ENCODE measurements around the gene SAP130.

SAP130 gene

DNA sequence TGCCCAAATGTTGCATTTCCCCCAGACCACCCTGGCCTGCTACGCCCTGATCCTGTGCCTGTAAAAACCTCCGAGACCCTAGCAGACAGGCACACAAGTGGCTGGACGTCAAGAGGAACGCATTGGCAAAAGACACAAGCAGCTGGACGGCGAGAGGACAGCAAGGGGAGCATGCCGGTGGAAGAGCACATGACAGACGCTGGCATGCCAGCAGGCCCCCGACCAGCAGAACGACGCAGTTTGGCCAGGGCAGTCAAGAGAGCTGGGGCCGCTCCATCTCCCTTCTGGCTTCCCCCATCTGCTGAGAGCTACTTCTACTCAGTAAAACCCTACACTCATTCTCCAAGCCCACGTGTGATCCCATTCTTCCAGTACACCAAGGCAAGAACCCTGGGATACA, 42.1 kb downstream of the SAP130 start:
- Histone ChIP-seq H3K4me1 (no peaks in the 10 kb centered on the region), H3K36me3 (no peaks in the 10 kb centered on the region; the same call in 1 of the 2 replicates), H3K9me3 (no peaks in the 10 kb centered on the region), H3K4me3 (ENCODE audit: low read depth, low read length) (no peak overlapping the region), H3K27me3 (no peaks in the 10 kb centered on the region)
- TF ChIP-seq, protein P1, sequence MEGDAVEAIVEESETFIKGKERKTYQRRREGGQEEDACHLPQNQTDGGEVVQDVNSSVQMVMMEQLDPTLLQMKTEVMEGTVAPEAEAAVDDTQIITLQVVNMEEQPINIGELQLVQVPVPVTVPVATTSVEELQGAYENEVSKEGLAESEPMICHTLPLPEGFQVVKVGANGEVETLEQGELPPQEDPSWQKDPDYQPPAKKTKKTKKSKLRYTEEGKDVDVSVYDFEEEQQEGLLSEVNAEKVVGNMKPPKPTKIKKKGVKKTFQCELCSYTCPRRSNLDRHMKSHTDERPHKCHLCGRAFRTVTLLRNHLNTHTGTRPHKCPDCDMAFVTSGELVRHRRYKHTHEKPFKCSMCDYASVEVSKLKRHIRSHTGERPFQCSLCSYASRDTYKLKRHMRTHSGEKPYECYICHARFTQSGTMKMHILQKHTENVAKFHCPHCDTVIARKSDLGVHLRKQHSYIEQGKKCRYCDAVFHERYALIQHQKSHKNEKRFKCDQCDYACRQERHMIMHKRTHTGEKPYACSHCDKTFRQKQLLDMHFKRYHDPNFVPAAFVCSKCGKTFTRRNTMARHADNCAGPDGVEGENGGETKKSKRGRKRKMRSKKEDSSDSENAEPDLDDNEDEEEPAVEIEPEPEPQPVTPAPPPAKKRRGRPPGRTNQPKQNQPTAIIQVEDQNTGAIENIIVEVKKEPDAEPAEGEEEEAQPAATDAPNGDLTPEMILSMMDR (IDR thresholded peaks at IDR 0.05; ENCODE audit: low read depth, low read length): no peak
- no peak for DNase-seq

- Histone ChIP-seq H3K4me3 (ENCODE audit: low read depth, low read length) (no peak overlapping the region), H3K4me1 (no peaks in the 10 kb centered on the region), H3K9me3 (no peaks in the 10 kb centered on the region), H3K36me3 (no peaks in the 10 kb centered on the region; the same call in 1 of the 2 replicates), H3K27me3 (no peaks in the 10 kb centered on the region)
- TF ChIP-seq, protein P1 (IDR thresholded peaks at IDR 0.05; ENCODE audit: low read depth, low read length): no peak
- DNase-seq: no peak
Measured at GRCh38 chr2:127985026-127985734, 42.7 kb downstream of the SAP130 start.

DNA sequence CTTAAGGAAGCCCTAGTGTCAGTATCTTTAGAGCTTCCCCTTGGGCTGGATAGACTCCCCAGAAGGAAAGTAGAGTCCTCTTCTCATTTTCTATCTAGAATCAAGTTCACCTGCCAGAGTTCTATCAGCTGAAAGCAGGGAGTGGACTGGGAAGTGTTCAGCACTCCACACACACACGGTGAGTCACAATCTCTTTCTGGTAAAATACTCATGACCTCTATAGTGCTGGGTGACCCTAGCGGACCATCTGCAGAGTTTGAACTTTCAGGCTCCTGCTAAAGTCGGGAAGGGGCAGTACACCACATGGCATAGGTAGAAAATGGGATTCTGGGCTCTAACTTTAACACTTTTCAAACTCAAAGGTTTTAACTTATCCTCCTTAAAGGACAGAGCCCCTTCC, 43.3 kb downstream of the SAP130 start:
- Histone ChIP-seq H3K4me3 (ENCODE audit: low read depth, low read length) (no peak overlapping the region), H3K4me1 (no peaks in the 10 kb centered on the region), H3K9me3 (no peaks in the 10 kb centered on the region), H3K36me3 (no peaks in the 10 kb centered on the region; the same call in 1 of the 2 replicates), H3K27me3 (no peaks in the 10 kb centered on the region)
- TF ChIP-seq, protein P1 (IDR thresholded peaks at IDR 0.05; ENCODE audit: low read depth, low read length): no peak
- no peak for DNase-seq

- TF ChIP-seq, protein P1 (IDR thresholded peaks at IDR 0.05; ENCODE audit: low read depth, low read length): no peak
- no peaks in the 10 kb centered on the region for H3K36me3 ChIP-seq
Measured at GRCh38 chr2:127969446-127969845, 58.4 kb downstream of the SAP130 start.

GRCh38 chr2:127968610-127969339, 59.1 kb downstream of the SAP130 start:
- no peak overlapping the region for H3K4me3 ChIP-seq (ENCODE audit: low read depth, low read length)
- TF ChIP-seq, protein P1 (IDR thresholded peaks at IDR 0.05; ENCODE audit: low read depth, low read length): no peak
- H3K27me3 ChIP-seq: no peaks in the 10 kb centered on the region

More at GRCh38 chr2:127969446-127969845, 58.4 kb downstream of the SAP130 start:
- Histone ChIP-seq H3K9me3 (no peaks in the 10 kb centered on the region), H3K4me3 (ENCODE audit: low read depth, low read length) (no peak overlapping the region), H3K4me1 (no peaks in the 10 kb centered on the region), H3K27me3 (no peaks in the 10 kb centered on the region)
- DNase-seq: no peak

DNA sequence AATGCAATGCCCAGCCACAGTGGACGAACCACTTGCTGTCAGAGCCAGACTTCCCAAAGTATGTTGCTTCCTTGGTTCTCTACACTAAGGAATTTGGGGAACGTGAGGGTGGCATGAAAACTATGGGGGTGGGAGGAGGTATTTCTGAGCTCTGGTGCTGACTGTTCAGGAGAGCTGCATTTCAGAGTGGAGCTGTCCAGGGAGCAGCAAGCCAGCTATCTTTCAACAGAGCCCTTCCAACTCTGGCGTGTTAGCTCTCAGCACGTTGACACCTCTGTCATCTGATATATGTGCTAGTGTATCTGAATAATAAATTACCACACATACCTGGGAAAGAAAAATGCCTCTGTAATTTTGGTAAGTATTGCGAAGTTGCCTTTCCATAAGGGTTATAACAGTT, 66.1 kb downstream of the SAP130 start:
- TF ChIP-seq, protein P1 (IDR thresholded peaks at IDR 0.05; ENCODE audit: low read depth, low read length): no peak
- no peaks in the 10 kb centered on the region for H3K36me3 ChIP-seq
- H3K4me1 ChIP-seq: no peaks in the 10 kb centered on the region
- DNase-seq: no peak
- H3K27me3 ChIP-seq: no peaks in the 10 kb centered on the region
- H3K4me3 ChIP-seq (ENCODE audit: low read depth, low read length): no peak overlapping the region
- no peaks in the 10 kb centered on the region for H3K9me3 ChIP-seq

More at GRCh38 chr2:127968610-127969339, 59.1 kb downstream of the SAP130 start:
- no peak for DNase-seq
- no peaks in the 10 kb centered on the region for H3K4me1 ChIP-seq
- H3K9me3 ChIP-seq: no peaks in the 10 kb centered on the region
- no peaks in the 10 kb centered on the region for H3K36me3 ChIP-seq
